22Rv1 (cell line): ENCODE results near the gene RUNX3.

Experiments
- ZFX ChIP-seq: fragments of 450-650 bp; IDR thresholded peaks from 2 replicates; pipeline ENCODE4 v1.6.1; 2017; ENCODE audit warnings: antibody characterized with exemption, borderline replicate concordance
- TF ChIP-seq, protein P1 (sequence below): fragments of 450-650 bp; IDR thresholded peaks from 2 replicates; pipeline ENCODE4 v1.5.1; 2017; ENCODE audit warnings: mild to moderate bottlenecking

DNA sequence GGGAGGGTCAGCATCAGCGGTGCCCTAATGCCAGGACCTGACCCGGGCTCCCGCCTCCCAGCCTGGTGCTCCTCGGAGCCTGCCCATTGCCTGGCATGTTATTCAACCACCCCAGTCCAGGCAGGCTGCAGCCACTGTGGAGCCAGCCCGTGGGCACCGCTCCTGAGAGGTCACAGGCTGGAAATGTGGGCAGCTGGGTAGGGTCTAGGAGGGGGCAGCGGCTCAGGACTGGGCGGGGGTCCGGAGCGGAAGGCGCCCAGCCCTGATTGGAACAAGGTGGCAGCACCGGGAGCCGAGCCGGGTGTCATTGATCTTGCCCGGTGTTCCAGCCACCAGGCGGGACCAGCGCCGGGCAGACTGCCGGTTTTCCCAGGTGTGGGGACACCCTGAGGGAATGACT, 12.7 kb upstream of the RUNX3 start:
- TF ChIP-seq, protein P1, sequence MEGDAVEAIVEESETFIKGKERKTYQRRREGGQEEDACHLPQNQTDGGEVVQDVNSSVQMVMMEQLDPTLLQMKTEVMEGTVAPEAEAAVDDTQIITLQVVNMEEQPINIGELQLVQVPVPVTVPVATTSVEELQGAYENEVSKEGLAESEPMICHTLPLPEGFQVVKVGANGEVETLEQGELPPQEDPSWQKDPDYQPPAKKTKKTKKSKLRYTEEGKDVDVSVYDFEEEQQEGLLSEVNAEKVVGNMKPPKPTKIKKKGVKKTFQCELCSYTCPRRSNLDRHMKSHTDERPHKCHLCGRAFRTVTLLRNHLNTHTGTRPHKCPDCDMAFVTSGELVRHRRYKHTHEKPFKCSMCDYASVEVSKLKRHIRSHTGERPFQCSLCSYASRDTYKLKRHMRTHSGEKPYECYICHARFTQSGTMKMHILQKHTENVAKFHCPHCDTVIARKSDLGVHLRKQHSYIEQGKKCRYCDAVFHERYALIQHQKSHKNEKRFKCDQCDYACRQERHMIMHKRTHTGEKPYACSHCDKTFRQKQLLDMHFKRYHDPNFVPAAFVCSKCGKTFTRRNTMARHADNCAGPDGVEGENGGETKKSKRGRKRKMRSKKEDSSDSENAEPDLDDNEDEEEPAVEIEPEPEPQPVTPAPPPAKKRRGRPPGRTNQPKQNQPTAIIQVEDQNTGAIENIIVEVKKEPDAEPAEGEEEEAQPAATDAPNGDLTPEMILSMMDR, result no peak
- TF ChIP-seq ZFX, result no peak
